Activated T-cell treated with anti-CD3 and anti-CD28 coated beads for 48 hours (primary cell): ENCODE results near the gene PDXDC1.
"Not testable (repeated sequence)": the region's sequence is repeated elsewhere in the genome, so short reads cannot be mapped to it uniquely, and the experiment has no call there.

Experiments
- DNase-seq: peaks from one replicate; pipeline ENCODE4 v3.0.0-alpha.2; 2020; ENCODE audit warnings: low read depth

Gene PDXDC1

DNA sequence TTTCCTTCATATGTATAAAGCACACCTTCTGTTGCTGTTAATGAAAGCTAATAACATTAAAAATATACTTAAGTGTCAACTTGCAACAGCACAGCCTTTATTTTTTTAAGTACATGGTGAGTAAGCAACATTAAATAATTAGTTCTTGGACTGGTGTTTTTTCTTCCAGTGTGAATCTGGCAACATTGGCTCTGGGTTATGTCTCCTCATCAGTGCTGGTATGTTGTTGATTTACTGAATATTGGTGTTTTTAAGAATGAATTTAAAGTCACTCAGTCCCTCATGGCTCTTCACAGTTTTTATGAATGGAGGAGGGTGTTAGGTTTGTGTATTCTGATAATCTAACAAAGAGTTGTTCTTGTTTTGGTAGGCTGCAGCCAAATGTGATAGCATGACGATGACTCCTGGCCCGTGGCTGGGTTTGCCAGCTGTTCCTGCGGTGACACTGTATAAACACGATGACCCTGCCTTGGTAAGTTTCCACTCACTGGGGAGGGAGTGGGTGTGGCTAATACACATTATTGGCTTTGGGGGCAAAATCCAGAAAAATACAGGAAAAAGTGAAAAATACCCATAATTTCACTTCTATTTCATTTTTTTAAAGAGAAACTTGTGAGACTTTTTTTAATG is 42.2 kb downstream of the PDXDC1 start:
- not testable (repeated sequence) for DNase-seq

DNA sequence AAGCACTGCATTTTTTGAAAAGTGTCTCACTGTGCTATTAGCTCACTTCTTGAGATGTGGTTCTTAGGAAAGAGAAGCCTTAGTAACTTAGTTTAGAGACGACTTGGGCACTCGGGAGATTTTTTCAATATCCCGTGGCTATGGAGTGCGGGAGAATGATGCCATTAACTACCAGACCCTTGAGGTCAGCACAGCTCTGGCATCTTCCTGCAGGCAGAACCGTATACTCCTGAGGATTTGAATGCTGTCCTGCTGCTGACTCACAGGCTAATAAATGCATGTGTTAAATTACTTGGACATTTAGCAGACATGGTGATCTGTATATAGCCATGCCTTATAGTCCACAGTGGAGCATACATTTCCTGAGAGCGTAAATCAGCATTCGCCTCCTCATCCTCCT is 46.6 kb downstream of the PDXDC1 start:
- DNase-seq: not testable (repeated sequence)

DNA sequence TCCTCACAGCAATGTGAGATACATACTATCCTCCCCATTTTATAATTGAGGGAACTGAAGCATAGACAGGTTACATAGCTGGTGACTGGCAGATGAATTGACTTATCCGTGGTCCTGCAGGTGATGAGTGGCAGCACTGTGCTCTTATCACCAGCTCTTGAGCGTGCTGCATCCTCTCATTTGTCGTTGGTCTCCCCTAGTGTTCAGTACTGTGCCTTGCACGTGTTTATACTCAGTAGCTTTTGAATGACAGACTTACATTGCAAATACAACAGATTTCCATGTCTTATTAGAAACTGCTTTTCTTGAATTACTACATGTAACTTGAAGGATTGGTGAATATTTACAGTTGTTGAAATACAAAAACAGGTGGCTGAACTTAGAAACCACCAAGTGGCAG is 47.4 kb downstream of the PDXDC1 start:
- DNase-seq: not testable (repeated sequence)

DNA sequence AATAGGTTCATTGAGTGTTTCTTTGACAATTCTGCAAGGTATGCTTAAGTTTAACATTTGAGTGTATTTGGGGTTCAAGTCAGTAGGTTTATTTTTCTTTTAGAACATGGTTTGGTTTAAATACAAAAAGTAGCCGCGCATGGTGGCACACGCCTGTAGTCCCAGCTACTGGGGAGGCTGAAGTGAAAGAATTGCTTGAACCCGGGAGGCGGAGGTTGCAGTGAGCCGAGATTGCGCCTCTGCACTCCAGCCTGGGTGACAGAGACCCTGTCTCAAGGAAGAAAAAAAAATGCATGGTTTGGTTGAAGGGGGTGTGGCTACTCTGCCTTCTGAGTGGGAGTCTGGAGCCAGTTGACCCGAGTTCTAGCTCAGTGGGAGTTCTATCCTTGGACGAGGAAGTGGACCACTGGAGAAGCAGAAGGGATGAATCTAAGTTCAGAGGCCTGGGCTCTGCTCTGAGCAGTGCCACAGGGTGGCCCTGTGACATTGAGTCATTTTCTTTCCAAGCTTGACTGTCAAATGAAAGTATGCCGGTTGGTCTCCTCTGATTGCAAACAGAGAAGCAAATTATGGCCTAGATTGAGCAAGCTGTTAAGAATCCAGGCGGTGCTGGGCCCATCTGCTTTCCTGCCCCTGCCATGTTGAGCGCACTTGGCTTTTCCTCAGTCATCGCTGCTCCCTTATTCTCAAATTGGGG is 48.7 kb downstream of the PDXDC1 start:
- DNase-seq: not testable (repeated sequence)

DNA sequence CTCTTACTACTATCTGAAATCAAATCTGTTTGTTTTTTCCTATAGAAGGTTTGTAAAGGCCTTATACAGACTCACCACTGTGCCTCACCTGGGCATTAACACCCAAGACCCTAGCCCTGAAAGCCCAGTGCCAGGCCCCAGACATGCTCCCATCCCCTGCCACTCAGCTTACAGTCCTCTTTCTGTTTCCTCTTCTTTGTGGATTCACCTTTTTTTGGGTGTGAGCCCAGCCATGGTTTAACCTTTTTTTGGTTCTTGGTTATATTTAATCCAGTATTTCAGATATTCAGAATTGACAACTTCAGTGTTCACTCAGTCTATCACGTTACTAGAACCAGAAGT is 50.0 kb downstream of the PDXDC1 start:
- not testable (repeated sequence) for DNase-seq

DNA sequence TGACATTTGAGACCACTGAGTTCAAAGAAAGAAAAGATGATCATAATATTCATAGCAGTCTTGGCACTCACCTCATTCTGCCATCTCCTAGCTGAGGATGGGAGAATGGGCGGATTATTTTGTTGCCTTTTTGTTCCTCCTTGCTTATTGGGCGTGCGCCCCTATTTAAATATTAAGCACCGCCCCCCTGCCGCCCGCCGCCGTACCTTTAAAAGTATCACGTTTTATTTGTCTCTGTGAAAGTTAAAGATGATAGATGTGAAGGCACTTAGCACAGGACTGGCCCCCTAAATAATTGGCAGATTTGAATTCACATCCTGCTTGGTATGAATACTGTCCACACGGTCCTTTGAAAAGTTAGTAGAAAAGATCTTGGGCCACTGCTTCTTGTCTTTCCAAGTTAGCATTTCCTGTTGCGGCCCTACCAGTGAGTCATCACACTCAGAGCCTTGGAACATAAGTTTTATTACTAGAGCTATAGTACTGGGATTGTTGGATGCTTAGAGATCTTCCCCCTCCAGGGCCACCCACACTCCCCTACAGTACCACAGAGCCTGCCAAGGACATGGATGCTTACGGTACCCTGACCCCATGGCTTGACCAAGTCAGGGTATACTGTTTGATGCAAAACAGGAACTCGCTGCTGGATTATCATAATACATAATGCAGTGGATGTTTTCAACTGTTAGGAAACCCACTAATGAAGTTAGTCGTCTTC is 50.6 kb downstream of the PDXDC1 start:
- DNase-seq: not testable (repeated sequence)

DNA sequence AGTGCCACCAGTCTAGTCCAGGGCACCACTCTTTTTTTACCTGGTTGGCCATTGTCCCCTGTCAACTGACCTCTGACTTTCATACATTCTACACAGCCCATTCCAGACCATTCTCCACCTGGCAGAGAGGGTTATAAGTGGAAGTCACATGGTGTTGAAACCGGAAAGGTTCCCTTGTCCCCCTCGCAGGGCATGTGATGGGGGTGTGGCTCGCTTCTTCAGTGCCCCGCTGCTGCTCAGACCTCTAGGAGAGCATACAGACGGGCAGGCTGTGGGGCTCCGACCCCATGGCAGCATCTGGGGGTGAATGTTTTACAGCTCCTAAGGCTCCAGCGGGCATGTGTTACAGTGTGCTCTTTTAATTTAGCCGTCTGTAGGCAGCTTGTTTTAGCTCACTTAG is 52.2 kb downstream of the PDXDC1 start:
- DNase-seq: not testable (repeated sequence)

DNA sequence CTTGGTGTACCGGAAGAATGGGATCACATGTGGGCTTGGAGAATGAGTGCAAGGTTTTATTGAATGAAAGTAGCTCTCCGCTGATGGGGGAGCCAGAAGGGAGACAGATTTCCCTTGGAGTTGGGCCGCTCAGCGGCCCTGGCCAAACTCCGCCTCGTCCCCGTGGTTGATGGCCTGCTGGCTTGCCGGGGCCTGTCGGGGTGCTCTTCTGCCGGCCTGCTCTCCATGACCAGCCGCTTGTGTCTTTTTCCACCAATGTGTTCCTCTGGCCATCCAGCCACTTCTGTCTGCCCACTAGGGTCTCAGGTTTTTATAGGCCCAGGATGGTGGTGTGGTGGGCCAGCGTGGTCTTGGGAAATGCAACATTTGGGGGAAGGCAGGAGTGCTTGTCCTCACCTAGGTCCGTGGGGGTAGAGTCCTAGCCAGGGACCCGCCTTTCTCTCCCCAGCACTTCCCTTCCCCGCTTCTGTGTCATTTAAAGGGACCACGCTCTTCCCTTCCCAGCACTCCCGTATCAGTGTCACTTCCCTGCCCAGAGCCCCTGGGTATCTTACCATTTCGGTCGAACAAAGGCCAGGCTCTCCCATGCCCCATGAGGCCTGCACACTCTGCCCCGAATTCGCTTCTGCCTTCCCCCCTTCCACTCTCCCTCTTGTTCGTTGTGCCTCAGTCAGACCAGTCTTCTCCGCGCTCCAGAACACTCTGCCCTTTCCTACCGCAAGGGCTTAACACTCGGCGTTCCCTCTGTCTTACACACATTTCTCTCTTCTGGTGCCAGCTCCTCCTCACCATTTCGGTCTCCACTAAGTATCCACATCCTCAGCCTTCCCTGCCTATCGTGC is 52.9 kb downstream of the PDXDC1 start:
- DNase-seq: not testable (repeated sequence)

DNA sequence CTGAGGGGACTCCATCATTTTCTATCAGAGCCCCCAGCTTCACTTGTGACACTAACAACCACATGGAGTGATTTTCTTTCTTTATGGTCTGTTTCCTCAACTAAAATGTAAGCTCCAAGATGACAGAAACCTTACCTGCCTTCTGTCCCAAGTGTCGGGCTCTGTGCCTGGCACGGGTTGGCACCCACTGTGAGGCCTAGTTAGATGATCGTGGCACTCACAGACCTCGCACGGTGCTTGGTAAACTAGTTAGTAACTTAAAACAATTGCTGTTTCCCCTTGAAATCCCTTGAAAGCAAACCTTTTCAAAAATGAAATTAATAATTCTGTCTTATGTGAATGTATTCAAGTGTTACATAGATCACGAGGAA is 53.5 kb downstream of the PDXDC1 start:
- not testable (repeated sequence) for DNase-seq

DNA sequence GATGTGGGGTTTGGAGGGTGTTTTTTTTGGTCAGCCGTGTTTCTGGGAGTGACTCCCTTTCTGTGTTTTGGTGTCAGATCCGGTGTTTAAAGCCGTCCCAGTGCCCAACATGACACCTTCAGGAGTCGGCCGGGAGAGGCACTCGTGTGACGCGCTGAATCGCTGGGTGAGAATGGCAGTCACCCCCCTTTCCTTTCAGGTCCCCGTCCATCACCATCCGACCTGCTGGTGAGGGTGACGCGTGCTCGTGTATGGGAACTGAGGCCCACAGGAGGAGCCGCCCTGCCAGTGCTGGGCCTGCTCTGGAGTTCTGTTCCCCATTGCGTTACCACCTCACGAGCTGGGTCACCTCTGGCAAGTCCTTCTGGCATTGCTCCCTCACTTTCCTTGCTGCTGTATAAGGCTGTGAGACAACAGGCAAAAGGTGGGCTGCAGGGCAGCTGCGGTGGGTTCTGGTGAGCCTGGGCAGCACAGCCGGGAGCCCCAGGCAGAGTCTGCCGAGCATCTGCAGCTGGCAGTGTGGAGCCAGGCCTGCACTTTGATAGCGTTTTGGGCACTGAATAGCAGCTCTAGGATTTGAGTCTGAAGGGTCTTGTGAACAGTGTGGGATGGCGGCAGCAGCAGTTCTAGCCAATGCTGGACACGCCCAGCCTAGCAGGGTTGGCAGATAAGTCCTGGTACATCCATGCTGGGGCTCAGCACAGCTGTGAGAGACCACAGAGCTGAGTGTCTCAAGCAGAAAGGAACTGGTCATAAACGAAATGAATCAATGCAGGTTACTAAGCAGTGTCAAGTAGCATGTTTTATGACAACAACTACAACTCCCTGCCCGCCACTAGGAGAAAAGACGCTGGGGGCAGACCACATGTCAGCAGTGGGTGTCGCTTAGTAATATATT is 54.2 kb downstream of the PDXDC1 start:
- not testable (repeated sequence) for DNase-seq

DNA sequence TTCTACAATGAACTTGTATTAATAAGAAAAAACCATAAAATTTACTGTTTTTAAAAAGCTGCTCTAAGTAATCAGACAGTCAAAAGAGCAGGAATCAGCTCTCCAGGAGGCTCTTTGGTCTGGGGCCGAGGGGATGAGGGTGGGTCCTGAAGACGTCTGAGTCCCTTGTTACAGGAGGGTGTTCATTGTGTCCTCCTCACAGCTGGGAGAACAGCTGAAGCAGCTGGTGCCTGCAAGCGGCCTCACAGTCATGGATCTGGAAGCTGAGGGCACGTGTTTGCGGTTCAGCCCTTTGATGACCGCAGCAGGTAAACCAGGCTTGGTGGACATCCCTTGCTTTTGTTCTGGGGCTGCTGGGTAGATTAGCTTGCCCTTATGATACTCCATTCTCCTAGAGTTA is 54.9 kb downstream of the PDXDC1 start:
- not testable (repeated sequence) for DNase-seq

DNA sequence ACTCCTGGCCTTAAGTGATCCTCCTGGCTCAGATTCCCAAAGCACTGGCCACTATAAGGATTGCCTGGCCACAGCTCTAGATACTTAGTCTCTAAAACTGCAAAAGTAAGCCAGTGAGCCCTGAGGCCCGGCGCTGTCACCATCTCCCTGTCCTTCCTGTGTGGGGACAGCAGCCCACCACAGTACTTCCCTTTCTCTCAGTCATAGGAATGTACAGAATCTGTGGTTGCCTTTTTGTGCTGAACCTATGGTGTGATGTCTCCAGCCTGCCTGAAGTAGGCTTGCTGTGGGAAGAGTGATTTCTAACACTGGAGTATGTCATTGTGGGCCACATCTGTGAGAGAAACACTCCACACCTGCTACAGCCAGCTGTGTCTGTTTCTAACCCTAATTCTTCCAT is 56.4 kb downstream of the PDXDC1 start:
- no peak for DNase-seq

DNA sequence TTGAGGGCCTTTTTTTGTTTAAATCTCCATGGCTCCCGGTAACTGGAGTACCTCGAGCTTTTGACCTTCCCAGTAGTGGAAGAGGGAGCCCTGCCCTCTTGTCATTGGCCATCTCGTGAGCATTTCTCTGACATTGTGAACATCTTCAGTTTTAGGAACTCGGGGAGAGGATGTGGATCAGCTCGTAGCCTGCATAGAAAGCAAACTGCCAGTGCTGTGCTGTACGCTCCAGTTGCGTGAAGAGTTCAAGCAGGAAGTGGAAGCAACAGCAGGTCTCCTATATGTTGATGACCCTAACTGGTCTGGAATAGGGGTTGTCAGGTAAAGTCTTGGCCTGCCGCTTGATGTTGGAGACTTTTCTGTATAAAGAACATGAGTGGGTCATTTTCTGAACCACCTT is 56.8 kb downstream of the PDXDC1 start:
- DNase-seq: no peak

DNA sequence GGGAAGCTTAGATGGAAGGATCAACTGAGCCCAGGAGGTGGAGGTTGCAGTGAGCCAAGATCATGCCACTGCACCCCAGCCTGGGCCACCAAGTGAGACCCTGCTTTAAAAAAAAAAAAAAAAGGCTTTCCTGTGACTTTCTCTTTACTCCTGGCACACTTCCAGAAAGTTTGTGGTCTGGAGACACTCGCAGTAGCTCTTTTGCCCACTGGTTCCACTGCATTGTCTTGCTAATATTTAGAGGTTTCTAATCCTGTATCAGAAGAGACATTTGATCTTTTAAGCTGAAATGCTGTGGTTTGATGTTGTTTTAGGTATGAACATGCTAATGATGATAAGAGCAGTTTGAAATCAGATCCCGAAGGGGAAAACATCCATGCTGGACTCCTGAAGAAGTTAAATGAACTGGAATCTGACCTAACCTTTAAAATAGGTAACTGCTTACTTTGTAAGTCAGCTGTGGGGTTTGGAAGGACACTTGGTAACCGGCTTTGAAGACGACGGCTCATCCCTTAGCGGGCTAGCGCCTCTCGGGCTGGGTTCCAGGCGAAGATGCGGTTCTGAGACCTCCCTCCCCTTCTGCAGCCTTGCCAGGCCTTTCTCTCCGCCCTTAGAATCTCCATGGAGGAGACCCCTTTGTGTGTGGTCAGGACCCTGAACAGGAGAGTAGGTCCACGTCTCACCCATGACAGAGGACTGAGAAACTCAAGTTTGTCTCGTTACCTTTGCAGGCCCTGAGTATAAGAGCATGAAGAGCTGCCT is 57.9 kb downstream of the PDXDC1 start:
- no peak for DNase-seq

DNA sequence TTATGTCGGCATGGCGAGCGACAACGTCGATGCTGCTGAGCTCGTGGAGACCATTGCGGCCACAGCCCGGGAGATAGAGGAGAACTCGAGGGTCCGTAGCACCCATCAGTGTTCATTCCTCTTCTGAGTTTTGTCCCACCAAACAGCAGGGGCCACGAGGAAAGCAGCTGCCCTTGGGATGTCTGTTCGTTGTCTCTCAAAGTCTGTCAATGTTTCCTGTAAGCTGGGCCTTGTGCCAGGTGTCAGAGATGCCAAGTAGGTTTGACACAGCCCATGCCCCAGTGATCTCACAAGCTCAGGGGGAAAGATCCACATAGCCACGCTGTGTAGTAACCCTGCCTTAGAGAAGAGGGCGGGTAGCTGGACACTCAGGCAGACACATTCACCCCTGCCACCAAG is 58.5 kb downstream of the PDXDC1 start:
- no peak for DNase-seq

DNA sequence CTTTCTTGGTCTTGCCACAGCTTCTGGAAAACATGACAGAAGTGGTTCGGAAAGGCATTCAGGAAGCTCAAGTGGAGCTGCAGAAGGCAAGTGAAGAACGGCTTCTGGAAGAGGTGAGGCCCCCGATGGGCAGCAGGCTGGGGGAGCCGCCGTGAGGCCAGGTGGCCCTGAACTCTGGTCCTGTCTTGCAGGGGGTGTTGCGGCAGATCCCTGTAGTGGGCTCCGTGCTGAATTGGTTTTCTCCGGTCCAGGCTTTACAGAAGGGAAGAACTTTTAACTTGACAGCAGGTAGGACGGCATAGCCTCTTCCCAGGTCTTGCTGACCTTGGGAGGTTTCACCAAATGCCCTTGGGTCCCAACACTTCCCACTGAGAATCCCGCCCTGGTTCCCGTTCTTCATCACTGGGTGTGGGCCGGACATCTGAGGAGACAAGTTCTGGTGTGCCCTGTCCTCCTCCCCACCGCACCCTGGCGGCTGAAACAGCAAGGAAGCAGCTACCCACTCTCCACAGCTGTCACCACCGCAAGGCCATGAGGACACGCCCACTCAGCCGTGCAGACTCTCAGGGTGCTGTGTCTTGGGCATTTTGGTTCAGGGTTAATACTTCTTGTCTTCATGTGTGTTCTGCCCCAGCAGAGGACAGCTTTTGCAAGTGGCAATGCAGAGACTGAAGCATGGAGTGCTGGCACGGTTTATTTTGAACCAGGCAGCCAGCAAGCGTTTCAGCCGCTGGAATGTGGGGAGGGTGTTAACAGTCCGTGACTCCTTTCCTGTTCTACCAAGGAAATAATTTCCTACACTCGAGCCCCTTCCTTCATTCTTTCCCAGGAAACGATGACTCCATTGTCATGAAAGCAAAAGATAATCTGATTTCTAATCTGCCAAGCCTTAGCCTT is 59.7 kb downstream of the PDXDC1 start:
- DNase-seq: no peak

DNA sequence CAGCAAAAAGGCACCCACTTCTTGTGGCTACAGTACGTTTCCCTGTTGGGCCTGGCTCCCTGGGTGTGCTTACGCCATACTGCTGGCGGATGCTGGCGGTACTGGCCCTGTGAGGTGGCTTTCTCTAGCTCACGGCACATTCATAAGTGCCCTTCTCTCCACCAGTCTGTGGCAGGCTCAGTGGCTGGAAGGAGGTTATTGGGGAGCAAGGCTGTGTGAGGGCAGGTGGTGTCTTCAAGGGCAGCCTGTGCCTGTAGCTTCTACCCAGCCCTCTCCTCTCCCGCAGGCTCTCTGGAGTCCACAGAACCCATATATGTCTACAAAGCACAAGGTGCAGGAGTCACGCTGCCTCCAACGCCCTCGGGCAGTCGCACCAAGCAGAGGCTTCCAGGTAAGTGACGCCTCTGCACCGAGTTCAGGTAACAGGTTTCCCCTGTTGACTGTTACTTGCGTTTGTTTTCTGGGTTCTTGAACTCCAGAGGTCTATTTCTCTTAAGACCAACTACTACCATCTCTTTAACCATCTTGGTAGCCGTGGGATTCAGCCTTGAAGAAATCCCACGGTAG is 60.4 kb downstream of the PDXDC1 start:
- DNase-seq: no peak

DNA sequence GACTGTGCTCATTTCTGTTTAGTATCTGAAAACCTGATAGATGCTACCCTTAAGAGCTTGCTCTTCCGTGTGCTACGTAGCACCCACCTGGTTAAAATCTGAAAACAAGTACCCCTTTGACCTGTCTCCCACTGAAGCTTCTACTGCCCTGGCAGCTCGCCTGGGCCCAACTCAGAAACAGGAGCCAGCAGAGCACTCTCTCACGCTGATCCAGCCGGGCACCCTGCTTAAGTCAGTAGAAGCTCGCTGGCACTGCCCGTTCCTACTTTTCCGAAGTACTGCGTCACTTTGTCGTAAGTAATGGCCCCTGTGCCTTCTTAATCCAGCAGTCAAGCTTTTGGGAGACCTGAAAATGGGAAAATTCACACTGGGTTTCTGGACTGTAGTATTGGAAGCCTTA is 62.2 kb downstream of the PDXDC1 start:
- no peak for DNase-seq

DNA sequence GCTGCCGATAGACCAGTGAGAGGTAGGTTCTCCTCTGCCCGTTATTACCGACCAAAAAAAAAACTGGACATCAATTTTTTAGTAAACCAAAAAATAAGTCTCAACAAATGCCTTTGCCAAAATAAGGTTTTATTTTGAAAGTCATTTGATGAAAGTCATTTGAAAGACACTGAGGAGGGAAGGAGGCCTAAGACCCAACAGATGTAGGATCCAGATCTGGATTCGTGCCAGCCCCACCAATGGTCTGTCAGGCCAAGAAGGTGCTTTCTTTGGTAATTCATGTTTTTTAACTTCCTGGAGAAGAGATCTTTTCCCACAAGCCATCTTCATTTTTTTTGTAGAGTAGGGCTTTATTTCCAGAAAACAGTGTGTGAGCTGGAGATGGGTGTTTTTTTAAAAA is 62.9 kb downstream of the PDXDC1 start:
- no peak for DNase-seq
